Glutamatergic neuron (in vitro differentiated cells): ENCODE data around the gene CHPT1. TPM values are rescaled to one million over a fixed set of nuclear protein-coding genes. Genes with fewer than 3 reads are reported as not detected.

Experiments used
- DNase-seq: peaks from one replicate; pipeline ENCODE4 v3.0.0; 2022
- H3K27ac Mint-ChIP-seq: one replicate; pipeline ENCODE4 v1.8.0; 2020; ENCODE audit warnings: mild to moderate bottlenecking, mixed read lengths, inconsistent platforms; ENCODE audit not compliant: unreplicated experiment
- H3K27me3 Mint-ChIP-seq: one replicate; pipeline ENCODE4 v1.8.0; 2020; ENCODE audit warnings: mild to moderate bottlenecking, moderate library complexity, mixed read lengths, inconsistent platforms; ENCODE audit not compliant: unreplicated experiment
- H3K36me3 Mint-ChIP-seq: one replicate; pipeline ENCODE4 v1.8.0; 2020; ENCODE audit warnings: mild to moderate bottlenecking, mixed read lengths, inconsistent platforms; ENCODE audit not compliant: unreplicated experiment
- H3K4me1 Mint-ChIP-seq: one replicate; pipeline ENCODE4 v1.8.0; 2020; ENCODE audit warnings: mild to moderate bottlenecking, low read depth, mixed read lengths, inconsistent platforms; ENCODE audit not compliant: unreplicated experiment
- H3K4me3 Mint-ChIP-seq: one replicate; pipeline ENCODE4 v1.8.0; 2020; ENCODE audit warnings: mild to moderate bottlenecking, mixed read lengths, inconsistent platforms; ENCODE audit not compliant: unreplicated experiment
- H3K9me3 Mint-ChIP-seq: one replicate; pipeline ENCODE4 v1.8.0; 2020; ENCODE audit warnings: mild to moderate bottlenecking, moderate library complexity, mixed read lengths, inconsistent platforms; ENCODE audit not compliant: unreplicated experiment
- CTCF ChIP-seq: fragments of 200-600 bp; sonication (generic); IDR thresholded peaks from one replicate; pipeline ENCODE4 v1.5.0; 2021; ENCODE audit not compliant: partially characterized antibody, unreplicated experiment
- total RNA-seq: library from RNA; stranded (reverse); fragmentation: NEBNext Ultra II Directional; extraction: Animal tissue kit (Norgen Biotek cat#: 25700); gene quantifications from one replicate; pipeline ENCODE4 v1.2.1, GENCODE V29; 2021; ENCODE audit not compliant: unreplicated experiment

The CHPT1 gene
- total RNA-seq, 1 donor from 2014 or later: 9.2 TPM

- H3K4me1 Mint-ChIP-seq: no peaks in the 10 kb centered on the region
- no peak for TF ChIP-seq CTCF
- H3K27ac Mint-ChIP-seq: no peak overlapping the region
- no peaks in the 10 kb centered on the region for H3K36me3 Mint-ChIP-seq
- no peaks in the 10 kb centered on the region for H3K27me3 Mint-ChIP-seq
- no peak overlapping the region for H3K4me3 Mint-ChIP-seq
- H3K9me3 Mint-ChIP-seq: no peaks in the 10 kb centered on the region
- no peak for DNase-seq
These were observed 32.4 kb upstream of the CHPT1 start for GRCh38 chr12:101664992-101665391.

- H3K36me3 Mint-ChIP-seq: no peaks in the 10 kb centered on the region
- no peak for DNase-seq
- no peak for TF ChIP-seq CTCF
- no peaks in the 10 kb centered on the region for H3K27me3 Mint-ChIP-seq
- no peaks in the 10 kb centered on the region for H3K4me1 Mint-ChIP-seq
- no peak overlapping the region for H3K4me3 Mint-ChIP-seq
- H3K9me3 Mint-ChIP-seq: no peaks in the 10 kb centered on the region
- no peak overlapping the region for H3K27ac Mint-ChIP-seq
These were observed 31.2 kb upstream of the CHPT1 start for GRCh38 chr12:101666052-101666728.

GRCh38 chr12:101667591-101667990 is 29.8 kb upstream of the CHPT1 start:
- no peaks in the 10 kb centered on the region for H3K4me1 Mint-ChIP-seq
- H3K4me3 Mint-ChIP-seq: no peak overlapping the region
- no peak overlapping the region for H3K27ac Mint-ChIP-seq
- H3K27me3 Mint-ChIP-seq: peaks cover 3% of the 10 kb centered on the region
- no peaks in the 10 kb centered on the region for H3K36me3 Mint-ChIP-seq
- DNase-seq: no peak
- no peak for TF ChIP-seq CTCF
- H3K9me3 Mint-ChIP-seq: no peaks in the 10 kb centered on the region

- Mint-ChIP-seq H3K4me3 (no peak overlapping the region), H3K9me3 (no peaks in the 10 kb centered on the region), H3K4me1 (no peaks in the 10 kb centered on the region), H3K27ac (no peak overlapping the region), H3K36me3 (no peaks in the 10 kb centered on the region), H3K27me3 (peaks cover 3% of the 10 kb centered on the region)
- peak; percentile 50 for TF ChIP-seq CTCF
- no peak for DNase-seq
These were observed 27.3 kb upstream of the CHPT1 start for GRCh38 chr12:101670007-101670671.

- H3K27ac Mint-ChIP-seq: no peak overlapping the region
- no peak overlapping the region for H3K4me3 Mint-ChIP-seq
- no peaks in the 10 kb centered on the region for H3K36me3 Mint-ChIP-seq
- no peaks in the 10 kb centered on the region for H3K9me3 Mint-ChIP-seq
- H3K27me3 Mint-ChIP-seq: peaks cover 3% of the 10 kb centered on the region
- H3K4me1 Mint-ChIP-seq: no peaks in the 10 kb centered on the region
- DNase-seq: no peak
- no peak for TF ChIP-seq CTCF
These were observed 26.2 kb upstream of the CHPT1 start for GRCh38 chr12:101671157-101671791.
